Germinal center (tissue), 1 donor: ENCODE measurements around the gene MPHOSPH6.
"Not testable (repeated sequence)": the region's sequence is repeated elsewhere in the genome, so short reads cannot be mapped to it uniquely, and the experiment has no call there.

Experiments used
- DNase-seq: peaks from one replicate; pipeline ENCODE4 v3.0.0; 2012; ENCODE audit warnings: mixed read lengths, low spot score

MPHOSPH6 gene

GRCh38 chr16:82175627-82176026 lies 5.6 kb upstream of the MPHOSPH6 start:
- no peak for DNase-seq

- no peak for DNase-seq
Observed at GRCh38 chr16:82167670-82168069, 2.4 kb downstream of the MPHOSPH6 start.

- no peak for DNase-seq
Observed at GRCh38 chr16:82160226-82160625, 9.8 kb downstream of the MPHOSPH6 start.

- DNase-seq: no peak
Observed at GRCh38 chr16:82157836-82158235, 12.2 kb downstream of the MPHOSPH6 start.

- no peak for DNase-seq
Observed at GRCh38 chr16:82157534-82157812, 12.6 kb downstream of the MPHOSPH6 start.

GRCh38 chr16:82156761-82157533 lies 13.1 kb downstream of the MPHOSPH6 start:
- DNase-seq: no peak

GRCh38 chr16:82152641-82153112 lies 17.3 kb downstream of the MPHOSPH6 start:
- DNase-seq: no peak

- DNase-seq: no peak
Observed at GRCh38 chr16:82152196-82152595, 17.8 kb downstream of the MPHOSPH6 start.

GRCh38 chr16:82150549-82150948 lies 19.5 kb downstream of the MPHOSPH6 start:
- no peak for DNase-seq

- DNase-seq: no peak
Observed at GRCh38 chr16:82149536-82149935, 20.5 kb downstream of the MPHOSPH6 start.

- DNase-seq: no peak
Observed at GRCh38 chr16:82147546-82147945, 22.5 kb downstream of the MPHOSPH6 start.

GRCh38 chr16:82146957-82147356 lies 23.1 kb downstream of the MPHOSPH6 start:
- no peak for DNase-seq

- DNase-seq: no peak
Observed at GRCh38 chr16:82146556-82146955, 23.5 kb downstream of the MPHOSPH6 start.

- DNase-seq: not testable (repeated sequence)
Observed at GRCh38 chr16:82139286-82139571, 30.8 kb downstream of the MPHOSPH6 start.

GRCh38 chr16:82138478-82139285 lies 31.3 kb downstream of the MPHOSPH6 start:
- no peak for DNase-seq

GRCh38 chr16:82137822-82138167 lies 32.2 kb downstream of the MPHOSPH6 start:
- DNase-seq: no peak

- no peak for DNase-seq
Observed at GRCh38 chr16:82136956-82137821, 32.8 kb downstream of the MPHOSPH6 start.

- DNase-seq: no peak
Observed at GRCh38 chr16:82135844-82136243, 34.2 kb downstream of the MPHOSPH6 start.

- no peak for DNase-seq
Observed at GRCh38 chr16:82134846-82135245, 35.2 kb downstream of the MPHOSPH6 start.

GRCh38 chr16:82133798-82134197 lies 36.2 kb downstream of the MPHOSPH6 start:
- no peak for DNase-seq

- DNase-seq: no peak
Observed at GRCh38 chr16:82129881-82130280, 40.1 kb downstream of the MPHOSPH6 start.

- DNase-seq: no peak
Observed at GRCh38 chr16:82124651-82125050, 45.4 kb downstream of the MPHOSPH6 start.

GRCh38 chr16:82119405-82119804 lies 50.6 kb downstream of the MPHOSPH6 start:
- DNase-seq: no peak
